Stimulated activated CD8-positive, alpha-beta memory T cell treated with anti-CD3 and anti-CD28 coated beads, Interleukin-4, amount 100 ng/mL, for 24 hours (primary cell): ENCODE data around the gene MAP3K15.

Experiments
- DNase-seq: peaks from one replicate; pipeline ENCODE4 v3.0.0-alpha.2; 2020; ENCODE audit warnings: low read depth

The MAP3K15 gene, protein sequence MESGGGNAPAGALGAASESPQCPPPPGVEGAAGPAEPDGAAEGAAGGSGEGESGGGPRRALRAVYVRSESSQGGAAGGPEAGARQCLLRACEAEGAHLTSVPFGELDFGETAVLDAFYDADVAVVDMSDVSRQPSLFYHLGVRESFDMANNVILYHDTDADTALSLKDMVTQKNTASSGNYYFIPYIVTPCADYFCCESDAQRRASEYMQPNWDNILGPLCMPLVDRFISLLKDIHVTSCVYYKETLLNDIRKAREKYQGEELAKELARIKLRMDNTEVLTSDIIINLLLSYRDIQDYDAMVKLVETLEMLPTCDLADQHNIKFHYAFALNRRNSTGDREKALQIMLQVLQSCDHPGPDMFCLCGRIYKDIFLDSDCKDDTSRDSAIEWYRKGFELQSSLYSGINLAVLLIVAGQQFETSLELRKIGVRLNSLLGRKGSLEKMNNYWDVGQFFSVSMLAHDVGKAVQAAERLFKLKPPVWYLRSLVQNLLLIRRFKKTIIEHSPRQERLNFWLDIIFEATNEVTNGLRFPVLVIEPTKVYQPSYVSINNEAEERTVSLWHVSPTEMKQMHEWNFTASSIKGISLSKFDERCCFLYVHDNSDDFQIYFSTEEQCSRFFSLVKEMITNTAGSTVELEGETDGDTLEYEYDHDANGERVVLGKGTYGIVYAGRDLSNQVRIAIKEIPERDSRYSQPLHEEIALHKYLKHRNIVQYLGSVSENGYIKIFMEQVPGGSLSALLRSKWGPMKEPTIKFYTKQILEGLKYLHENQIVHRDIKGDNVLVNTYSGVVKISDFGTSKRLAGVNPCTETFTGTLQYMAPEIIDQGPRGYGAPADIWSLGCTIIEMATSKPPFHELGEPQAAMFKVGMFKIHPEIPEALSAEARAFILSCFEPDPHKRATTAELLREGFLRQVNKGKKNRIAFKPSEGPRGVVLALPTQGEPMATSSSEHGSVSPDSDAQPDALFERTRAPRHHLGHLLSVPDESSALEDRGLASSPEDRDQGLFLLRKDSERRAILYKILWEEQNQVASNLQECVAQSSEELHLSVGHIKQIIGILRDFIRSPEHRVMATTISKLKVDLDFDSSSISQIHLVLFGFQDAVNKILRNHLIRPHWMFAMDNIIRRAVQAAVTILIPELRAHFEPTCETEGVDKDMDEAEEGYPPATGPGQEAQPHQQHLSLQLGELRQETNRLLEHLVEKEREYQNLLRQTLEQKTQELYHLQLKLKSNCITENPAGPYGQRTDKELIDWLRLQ (N-terminal part only)

DNA sequence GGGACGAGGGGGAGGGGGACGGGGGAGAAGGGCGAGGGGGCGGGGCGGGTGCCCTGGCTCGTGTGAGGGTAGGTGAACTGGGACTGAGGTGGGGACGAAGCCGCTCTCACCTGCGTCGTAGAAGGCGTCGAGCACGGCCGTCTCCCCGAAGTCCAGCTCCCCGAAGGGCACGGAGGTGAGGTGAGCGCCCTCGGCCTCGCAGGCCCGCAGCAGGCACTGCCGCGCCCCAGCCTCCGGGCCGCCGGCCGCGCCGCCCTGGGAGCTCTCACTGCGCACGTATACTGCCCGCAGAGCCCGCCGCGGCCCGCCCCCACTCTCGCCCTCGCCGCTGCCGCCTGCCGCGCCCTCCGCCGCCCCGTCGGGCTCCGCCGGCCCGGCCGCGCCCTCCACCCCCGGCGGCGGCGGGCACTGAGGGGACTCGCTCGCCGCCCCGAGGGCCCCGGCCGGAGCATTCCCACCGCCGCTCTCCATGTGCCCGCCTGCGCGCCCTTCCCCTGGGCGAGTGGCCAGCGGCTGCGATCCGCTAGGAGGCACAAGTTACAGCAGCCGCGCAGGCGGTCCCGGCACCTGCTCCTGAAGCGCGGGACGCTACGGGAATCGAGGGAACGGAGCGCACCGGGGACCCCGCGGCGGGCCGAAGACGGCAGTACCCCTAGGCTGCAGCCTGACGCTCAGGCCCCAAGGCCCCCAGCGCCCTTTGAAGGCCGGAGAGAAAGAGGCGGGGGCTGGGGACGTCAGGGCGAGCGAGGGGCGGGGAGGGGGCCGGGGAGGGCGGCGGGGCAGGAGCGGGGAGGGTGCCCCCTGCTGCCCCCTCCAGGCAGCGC, at the start of gene MAP3K15:
MAP3K15 (minus strand) TSS at position 718 of the 824 bp plus-strand sequence; CDS start at position 471, 247 bp downstream.
- no peak for DNase-seq

DNA sequence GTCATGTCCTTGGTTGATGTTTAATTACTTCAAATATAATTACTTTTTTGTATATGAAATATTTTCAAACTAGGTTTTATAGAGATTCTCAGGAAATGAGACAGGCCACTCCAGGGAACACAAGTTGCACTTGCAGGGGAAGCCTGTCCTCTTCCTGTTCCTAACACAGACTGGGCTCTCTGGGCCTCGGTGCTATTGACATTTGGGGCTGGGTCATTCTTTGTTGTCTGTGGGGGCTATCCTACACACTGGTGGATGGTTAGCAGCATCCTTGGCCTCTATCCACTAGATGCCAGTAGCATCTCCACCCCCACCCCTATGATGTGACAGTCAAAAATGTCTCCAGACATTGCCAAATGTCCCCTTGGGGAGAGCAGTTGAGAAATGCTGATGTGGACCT, 49.3 kb upstream of the MAP3K15 start:
- no peak for DNase-seq

DNA sequence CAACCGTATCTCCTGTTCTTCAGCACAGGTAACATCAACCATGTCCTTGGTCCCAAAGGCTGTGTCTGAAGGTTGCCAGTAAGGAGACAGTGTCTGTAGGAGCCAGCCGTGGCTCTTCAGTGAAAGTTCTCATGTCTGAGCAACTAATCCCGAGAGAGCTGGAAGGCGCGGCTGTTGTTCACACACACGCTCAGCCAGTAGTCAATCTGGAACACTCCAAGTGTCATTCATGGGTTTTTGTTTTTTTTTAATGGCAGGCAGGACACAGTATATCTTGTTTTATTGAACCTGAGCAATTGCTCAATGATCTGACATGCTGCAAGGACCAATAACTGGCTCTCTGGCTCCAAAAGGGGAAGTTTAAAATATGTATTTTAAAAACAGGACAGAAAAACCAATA, 48.4 kb upstream of the MAP3K15 start:
- DNase-seq = no peak

DNA sequence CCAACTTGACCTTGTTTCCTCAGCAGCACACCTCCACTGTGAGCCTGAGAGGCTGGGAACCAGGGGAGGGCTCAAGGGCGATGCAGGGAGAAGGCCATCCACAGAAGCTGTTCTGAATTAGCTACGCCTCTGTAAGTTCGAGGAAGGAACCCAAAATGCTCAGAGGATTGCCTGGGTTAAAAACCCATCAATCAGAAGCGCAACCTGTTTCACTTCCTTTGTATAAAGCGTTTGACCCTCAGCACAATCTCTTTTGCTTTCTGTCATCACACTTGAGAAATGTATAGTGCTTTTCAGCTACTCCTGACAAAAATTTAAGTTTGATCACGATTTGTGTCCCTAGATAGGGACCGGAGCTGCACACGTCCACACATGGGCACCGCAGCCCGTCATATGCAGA, 48.0 kb upstream of the MAP3K15 start:
- no peak for DNase-seq

DNA sequence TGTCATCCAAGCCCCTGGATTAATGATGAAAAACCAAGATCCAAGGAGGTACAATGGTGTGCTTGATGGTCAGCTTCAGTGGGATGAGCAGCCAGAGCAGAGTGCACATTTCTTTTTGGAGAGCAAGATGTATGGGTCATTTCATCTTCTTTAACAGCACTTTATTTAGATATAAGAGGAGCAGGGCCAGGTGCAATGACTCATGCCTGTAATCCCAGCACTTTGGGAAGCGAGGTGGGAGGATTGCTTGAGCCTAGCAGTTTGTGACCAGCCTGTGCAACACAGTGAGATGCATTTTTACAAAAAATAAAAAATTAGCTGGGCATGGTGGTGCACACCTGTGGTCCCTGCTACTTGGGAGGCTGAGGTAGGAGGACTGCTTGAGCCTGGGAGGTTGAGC, 45.3 kb upstream of the MAP3K15 start:
- DNase-seq = no peak

DNA sequence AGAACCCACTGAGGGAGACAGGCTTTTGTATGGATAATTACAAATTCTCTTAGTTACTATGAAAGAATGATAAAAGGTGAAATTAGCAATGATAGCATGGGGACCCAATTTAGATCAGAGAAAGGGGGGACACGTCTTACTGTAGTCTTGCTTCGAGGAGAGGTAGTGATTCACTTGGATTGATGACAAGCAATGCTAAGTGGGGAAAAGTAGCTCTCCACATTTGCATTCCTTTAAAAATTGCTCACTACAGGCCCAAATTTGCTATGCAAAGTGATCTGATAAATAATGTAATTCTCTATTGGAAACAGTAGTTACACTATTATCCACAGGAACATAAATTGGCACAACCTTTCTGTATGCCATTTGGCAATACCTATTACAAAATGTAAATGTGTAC, 42.5 kb upstream of the MAP3K15 start:
- no peak for DNase-seq

DNA sequence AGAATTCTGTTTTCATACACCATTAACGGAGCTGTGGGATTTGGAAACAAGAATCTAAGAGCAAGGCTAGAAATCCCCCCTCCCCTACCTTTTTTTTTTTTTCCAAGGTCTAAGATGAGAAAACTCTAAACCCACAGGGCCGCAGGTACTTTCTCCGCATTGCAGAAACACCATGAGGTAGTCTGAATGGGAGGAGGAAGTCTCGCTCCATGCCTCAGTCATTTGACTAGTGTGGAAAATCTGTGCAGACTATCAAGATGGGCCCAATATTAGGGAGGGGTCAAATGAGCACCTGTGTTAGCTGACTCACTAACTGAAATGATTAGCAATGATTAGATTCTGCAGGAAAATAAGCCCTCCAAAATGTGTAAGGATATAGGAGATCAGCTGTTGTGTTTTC, 40.9 kb upstream of the MAP3K15 start:
- DNase-seq = no peak

DNA sequence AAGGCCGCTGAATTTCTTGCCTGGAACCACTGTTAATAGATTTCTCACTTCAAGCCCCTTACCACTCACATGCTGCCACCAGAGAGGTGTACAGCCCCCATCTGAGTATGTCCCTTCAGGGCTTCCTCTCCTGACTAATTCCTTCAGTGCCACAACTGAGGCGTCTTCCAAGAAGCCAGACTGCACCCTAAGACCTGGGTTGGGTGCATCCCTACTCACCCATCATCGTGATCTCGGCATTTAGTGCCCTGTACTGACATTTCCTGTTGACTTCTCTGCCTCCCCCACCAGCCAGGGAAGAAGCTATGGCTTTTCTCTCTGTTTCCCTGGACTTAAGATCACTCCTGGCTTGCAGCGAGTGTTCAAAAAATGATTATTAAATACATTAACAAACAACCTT, 40.4 kb upstream of the MAP3K15 start:
- no peak for DNase-seq

DNA sequence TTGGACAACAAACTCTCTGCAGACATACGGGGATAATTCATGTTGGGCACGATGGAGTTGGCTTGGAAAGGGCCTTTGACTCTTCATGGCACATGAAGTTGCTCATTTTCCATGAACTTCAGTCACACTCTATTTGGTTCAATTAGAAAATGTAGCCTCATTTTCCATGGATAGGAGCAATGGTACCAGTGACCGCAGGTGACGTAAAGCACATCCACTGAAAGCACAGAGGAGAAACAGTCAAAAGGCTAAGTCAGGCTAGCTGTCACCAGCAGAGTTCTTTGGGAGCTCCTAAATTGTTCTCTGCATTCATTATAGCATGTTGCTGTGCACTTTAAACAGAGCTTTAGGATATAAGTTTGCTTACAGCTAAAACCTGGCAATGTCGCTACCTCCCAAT, 39.9 kb upstream of the MAP3K15 start:
- no peak for DNase-seq

DNA sequence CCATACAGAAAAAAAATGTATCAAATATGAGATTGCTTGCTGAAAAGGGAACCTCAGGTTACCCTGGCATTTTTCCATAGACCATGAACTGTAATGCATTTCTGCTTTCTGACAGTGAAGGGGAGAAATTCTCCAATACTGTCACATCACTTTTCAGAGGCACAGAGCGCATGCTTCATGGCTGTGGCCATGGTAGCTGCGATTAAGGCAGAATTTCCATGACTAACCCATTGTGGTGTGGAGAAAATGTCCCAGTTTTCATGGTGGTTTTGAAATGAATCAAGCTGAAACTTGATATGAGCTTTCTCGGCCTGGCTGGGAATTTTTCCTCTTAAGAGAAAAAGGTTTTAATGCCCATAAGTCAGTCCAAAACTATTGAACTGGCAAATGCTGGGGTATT, 39.5 kb upstream of the MAP3K15 start:
- DNase-seq = peak; percentile 15

DNA sequence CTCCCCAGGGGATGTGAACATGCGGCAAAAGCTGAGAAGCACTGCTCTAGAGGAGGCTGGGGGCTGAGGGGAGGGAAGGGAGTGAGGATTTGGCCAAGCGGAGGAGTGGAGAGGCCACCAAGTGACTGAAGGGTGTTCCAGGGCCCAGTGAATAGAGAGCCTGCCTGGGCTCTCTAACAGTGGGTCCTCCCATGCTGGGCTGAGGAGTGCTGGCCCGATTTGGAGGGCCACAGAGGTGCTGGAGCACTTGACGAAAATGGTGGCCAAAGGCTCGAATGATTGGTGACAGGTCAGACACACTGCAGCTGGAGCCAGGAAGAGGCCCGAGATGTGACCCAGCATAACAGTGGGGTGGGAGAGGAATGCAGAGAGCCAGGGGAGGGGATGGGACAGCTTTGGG, 37.5 kb upstream of the MAP3K15 start:
- DNase-seq = no peak

DNA sequence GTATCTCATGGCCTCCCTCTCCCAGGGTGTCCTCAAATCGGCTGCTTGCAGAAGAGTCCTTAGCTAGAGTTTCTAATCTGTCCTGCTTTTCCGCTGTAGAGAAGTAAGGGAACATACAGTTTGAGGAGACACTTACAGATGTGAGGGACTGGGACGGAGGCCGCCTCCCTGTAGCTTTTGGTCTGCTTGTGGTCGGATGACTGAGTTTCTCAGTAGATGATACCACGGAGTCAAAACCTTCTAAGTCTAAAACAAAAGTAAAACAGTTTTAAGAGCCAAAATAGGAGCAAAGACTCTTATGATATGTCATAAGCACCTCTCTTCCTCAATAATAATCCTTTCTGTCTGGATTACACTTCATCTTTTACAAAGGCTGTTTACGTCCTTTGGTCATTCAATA, 34.5 kb upstream of the MAP3K15 start:
- no peak for DNase-seq

DNA sequence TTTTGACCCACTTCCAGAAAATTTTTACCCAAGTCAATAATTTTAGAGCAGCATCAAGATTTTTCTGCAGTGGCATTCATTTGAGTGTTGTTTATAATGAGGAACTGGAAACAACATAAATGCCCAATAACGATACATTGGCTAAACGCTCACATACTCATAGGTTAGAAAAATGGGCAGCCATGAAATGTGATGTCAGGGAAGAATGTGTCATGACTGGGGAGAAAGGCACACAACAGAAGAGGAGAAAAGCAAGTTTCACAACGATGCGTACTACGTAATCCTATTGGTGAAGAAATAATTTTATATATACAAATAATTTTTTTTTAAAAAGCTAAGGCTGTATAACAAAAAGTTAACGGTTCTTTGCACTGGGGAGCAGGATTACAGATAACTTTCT, 33.6 kb upstream of the MAP3K15 start:
- DNase-seq = no peak

DNA sequence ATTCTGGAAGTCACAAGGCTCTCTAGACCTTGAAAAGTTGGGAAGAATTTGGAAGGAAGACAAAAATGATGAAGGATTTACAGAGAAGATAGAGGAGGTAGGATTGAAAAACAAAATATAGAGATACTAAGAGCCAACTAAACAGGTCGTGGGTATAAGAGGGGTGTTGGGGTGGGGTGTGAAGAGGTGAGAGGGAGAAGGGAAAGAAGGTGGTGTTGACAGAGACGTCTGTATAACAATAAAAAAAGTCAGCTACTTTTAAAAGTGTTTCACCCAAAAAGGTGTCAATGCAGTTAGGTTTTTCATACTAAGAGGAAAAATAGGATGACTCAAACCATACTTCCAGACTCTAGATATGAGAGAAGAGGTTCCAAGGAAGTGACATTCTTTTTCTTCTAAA, 33.0 kb upstream of the MAP3K15 start:
- DNase-seq = no peak

DNA sequence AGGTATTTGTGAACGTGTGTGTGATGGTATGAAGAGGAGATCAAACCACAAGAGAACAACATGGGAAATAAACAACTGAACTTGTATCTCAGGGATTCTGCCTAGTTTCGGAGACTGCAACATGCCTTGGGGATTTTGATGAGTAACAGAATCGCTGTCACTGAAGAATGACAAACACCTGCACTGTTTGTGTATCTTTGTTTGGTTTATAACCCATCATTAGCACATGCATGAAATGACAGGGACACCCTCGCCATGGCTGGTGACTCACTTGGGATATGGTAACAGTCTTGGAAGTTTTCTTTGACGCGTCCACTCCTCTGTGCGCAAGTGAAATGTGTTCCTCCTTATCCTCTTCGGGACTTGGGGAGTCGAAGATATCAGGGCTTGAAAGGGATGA, 30.3 kb upstream of the MAP3K15 start:
- DNase-seq = no peak

DNA sequence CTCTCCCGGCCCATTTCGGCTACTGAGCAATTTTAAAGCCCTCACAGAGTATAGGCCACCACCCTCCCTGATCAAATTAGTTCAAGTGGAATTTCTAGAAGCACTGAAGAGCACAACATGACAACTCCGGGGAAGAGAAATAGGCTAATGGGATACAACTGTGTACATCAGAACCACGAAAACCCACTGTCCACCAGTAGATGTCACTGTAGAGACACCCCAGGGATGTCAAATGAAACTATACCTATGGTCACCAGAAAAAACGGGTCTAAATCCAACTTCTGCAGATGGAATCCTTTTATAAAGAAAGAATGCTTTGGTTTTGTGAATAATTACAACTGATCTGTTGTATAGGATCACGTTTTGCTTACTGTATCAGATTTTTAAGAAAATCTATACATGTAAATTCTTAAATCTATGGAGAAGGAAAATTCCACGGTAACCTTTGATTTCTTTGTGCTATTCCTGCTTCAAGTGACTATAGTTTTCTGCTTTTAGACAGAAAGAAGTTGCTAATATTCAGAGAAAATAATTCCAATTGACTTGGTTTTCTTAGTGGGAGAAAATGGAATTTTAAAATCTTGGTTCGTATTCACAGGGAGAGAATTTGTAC, 29.5 kb upstream of the MAP3K15 start:
- DNase-seq = no peak

DNA sequence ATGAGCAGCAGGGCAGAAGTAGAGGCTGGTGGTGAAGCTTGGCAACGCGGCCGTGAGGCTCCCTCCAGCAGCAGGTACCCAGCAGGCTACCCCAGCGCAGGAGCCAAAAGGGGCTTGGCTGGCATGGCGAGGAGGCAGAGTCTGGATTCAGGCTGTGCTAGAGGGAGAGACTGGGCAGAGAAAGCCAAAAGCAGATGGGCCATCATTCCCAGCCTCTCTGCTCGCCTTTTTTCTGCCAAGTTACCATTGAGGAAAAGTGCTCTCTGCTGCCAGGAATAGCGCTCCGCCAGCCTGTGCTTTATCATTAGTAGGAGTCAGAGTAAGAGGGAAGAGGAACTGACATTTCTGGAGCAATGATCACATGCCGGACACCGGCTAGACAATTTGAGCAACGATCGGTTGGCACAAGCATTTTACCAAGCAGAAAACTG, 28.7 kb upstream of the MAP3K15 start:
- no peak for DNase-seq

DNA sequence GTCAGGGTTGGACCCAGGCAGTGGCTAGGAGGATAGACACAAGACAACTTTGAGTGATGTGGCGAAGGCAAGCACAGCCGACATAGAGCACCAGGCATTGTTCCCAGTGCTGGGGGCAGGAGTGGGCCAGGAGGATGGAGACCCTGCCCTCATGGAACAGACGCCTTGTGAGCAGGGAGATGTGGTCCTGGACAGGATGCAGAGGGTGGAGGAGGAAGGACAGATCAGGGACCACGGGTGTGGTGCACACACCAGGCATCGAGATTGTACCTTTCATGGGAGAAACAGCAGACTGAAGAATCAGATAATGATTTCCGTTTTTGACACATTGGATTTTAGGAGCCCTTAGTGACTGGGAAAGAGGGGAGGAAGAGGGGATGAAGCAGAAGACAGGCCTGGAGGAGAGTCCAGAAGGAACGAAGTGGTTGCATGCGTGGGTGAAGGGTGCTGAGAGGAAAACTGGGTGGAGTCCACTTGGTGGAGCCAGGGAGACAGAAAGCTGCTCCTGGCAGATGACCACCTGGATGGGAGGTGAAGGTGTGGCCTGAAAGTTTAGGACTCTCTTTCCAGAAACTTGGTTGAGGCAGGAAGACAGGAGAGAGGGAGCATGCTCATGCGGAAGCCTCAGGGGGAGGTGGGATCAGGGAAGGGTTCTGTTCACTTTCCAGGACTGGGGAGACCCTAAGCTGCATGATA, 27.9 kb upstream of the MAP3K15 start:
- no peak for DNase-seq

DNA sequence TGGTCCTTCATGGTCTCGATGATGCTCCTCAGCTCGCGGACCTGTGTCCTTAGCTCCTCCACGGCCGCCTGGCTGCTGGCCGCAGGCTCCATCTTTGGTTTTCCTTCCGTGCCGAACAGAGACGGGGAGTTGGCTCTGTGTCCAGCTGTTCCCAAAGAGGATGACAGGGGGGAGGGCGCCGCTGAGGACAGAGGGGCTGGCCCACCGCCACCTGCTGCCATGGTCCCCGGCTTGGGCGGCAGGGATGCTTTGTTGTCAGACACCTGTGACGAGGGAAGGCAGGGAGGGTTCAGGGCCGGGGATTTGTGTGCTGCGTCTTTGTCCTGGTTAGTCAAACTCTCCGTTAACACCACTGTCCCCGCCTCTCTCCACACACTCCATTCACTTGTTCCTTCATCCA, 26.6 kb upstream of the MAP3K15 start:
- DNase-seq = no peak

DNA sequence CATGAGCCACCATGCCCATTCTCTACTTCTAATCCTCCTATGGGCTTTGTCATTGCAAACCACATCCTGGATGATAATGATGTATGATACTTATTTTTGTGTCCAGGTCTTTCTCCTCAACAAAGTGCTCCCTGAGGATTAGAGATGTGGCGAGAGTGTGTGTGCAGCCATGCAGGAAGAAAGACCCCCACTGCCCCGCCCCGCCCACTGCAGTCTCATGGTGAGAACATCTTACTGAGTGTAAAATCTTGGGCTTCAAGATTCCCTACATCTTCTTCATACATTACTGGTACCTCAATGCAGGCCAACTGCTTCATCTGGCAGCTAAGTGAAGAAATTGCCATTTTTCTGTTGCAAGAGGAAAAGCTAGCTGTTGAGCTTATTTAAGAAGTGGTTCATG, 25.9 kb upstream of the MAP3K15 start:
- DNase-seq = no peak

DNA sequence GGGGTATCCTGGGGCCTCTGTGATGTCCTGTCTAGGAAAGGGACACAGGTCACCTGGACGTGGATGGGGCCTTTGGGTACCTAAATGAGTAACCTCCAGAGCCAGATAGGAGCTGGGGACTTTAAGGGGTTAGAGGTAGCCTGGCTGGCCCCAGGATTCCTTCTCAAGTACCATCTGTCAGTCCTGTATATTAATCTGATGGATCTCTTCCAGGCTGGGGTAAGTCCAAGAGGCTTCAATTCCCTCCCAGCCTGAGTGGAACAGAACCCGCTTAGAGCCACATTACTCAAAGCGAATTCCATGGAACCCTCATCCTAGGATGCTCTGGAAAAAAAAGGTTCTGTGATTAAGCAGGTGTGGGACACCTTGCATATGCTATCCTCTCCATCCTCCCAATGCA, 24.8 kb upstream of the MAP3K15 start:
- DNase-seq = no peak
